NCI-H2081 treated with DMSO at 0.1 percent for 48 hours (cell line): ENCODE measurements around the gene FMN1.

ENCODE experiments used
- DNase-seq: peaks from one replicate; lab custom pipeline; 2025; lab: John Stamatoyannopoulos, UW

FMN1 gene

GRCh38 chr15:32778391-32779176, 415.9 kb downstream of the FMN1 start:
- DNase-seq: no peak

GRCh38 chr15:32775103-32775502, 419.4 kb downstream of the FMN1 start:
- DNase-seq: no peak

GRCh38 chr15:32774022-32774421, 420.5 kb downstream of the FMN1 start:
- DNase-seq: no peak

GRCh38 chr15:32767236-32767635, 427.3 kb downstream of the FMN1 start:
- no peak for DNase-seq

GRCh38 chr15:32766101-32766500, 428.4 kb downstream of the FMN1 start:
- DNase-seq: no peak

GRCh38 chr15:32765236-32765635, 429.3 kb downstream of the FMN1 start:
- DNase-seq: no peak

- no peak for DNase-seq
These were observed 431.2 kb downstream of the FMN1 start for GRCh38 chr15:32763295-32763694.

GRCh38 chr15:32757426-32757825, 437.1 kb downstream of the FMN1 start:
- DNase-seq: no peak

- DNase-seq: no peak
These were observed 443.5 kb downstream of the FMN1 start for GRCh38 chr15:32750979-32751378.

- DNase-seq: no peak
These were observed 446.6 kb downstream of the FMN1 start for GRCh38 chr15:32747921-32748342.

GRCh38 chr15:32746116-32746857, 448.2 kb downstream of the FMN1 start:
- DNase-seq: no peak

- no peak for DNase-seq
These were observed 450.9 kb downstream of the FMN1 start for GRCh38 chr15:32743411-32744140.

- no peak for DNase-seq
These were observed 454.9 kb downstream of the FMN1 start for GRCh38 chr15:32739522-32740063.

- DNase-seq: no peak
These were observed 455.8 kb downstream of the FMN1 start for GRCh38 chr15:32738666-32739065.

GRCh38 chr15:32737304-32737703, 457.2 kb downstream of the FMN1 start:
- DNase-seq: no peak

GRCh38 chr15:32736701-32737061, 457.8 kb downstream of the FMN1 start:
- DNase-seq: no peak

- DNase-seq: no peak
These were observed 458.4 kb downstream of the FMN1 start for GRCh38 chr15:32735989-32736700.

- DNase-seq: no peak
These were observed 461.2 kb downstream of the FMN1 start for GRCh38 chr15:32733281-32733680.

- no peak for DNase-seq
These were observed 461.8 kb downstream of the FMN1 start for GRCh38 chr15:32732574-32733157.

GRCh38 chr15:32730677-32731654, 463.5 kb downstream of the FMN1 start:
- DNase-seq: no peak
